KMS-11 (cell line): ENCODE measurements around the gene YWHAQ.
A peak's percentile ranks its signal among the peaks of the same experiment; 100 is the strongest.

Source experiments
- H2AFZ ChIP-seq: fragments of 200-600 bp; sonication (generic); 2 replicates; pipeline ENCODE4 v1.6.1; 2016; ENCODE audit warnings: antibody characterized with exemption, mixed run types, low read depth
- H3K27ac ChIP-seq: fragments of 200-600 bp; sonication (generic); 2 replicates; pipeline ENCODE4 v1.6.1; 2016; ENCODE audit warnings: mild to moderate bottlenecking, mixed run types
- H3K27me3 ChIP-seq: fragments of 200-600 bp; sonication (generic); 2 replicates; pipeline ENCODE4 v1.6.1; 2017; ENCODE audit warnings: mild to moderate bottlenecking, low read depth, mixed run types, moderate library complexity; ENCODE audit not compliant: insufficient read depth
- H3K36me3 ChIP-seq: fragments of 200-600 bp; sonication (generic); 2 replicates; pipeline ENCODE4 v1.6.1; 2017; ENCODE audit warnings: mild to moderate bottlenecking, mixed run types; ENCODE audit not compliant: insufficient read depth
- H3K4me1 ChIP-seq: fragments of 200-600 bp; sonication (generic); 2 replicates; pipeline ENCODE4 v1.6.1; 2016; ENCODE audit warnings: mild to moderate bottlenecking, low read depth, mixed run types; ENCODE audit not compliant: poor library complexity, severe bottlenecking
- H3K4me2 ChIP-seq: fragments of 200-600 bp; sonication (generic); 2 replicates; pipeline ENCODE4 v1.7.0; 2016; ENCODE audit warnings: mild to moderate bottlenecking, mixed run types
- H3K4me3 ChIP-seq: fragments of 200-600 bp; sonication (generic); IDR thresholded peaks from 2 replicates; pipeline ENCODE4 v1.6.1; 2017; ENCODE audit warnings: low read depth, low read length, mixed read lengths; ENCODE audit not compliant: insufficient read depth
- H3K79me2 ChIP-seq: fragments of 200-600 bp; sonication (generic); 2 replicates; pipeline ENCODE4 v1.6.1; 2016; ENCODE audit warnings: low read depth, mixed run types; ENCODE audit not compliant: insufficient read depth
- H3K9ac ChIP-seq: fragments of 200-600 bp; sonication (generic); 2 replicates; pipeline ENCODE4 v1.6.1; 2016; ENCODE audit warnings: mild to moderate bottlenecking, mixed run types
- H4K20me1 ChIP-seq: fragments of 200-600 bp; sonication (generic); 2 replicates; pipeline ENCODE4 v1.6.1; 2016; ENCODE audit warnings: mild to moderate bottlenecking, mixed run types; ENCODE audit not compliant: insufficient read depth
- TF ChIP-seq, protein P1 (sequence below): fragments of 200-600 bp; sonication (generic); conservative IDR thresholded peaks from 2 replicates; pipeline ENCODE4 v1.6.1; 2017; ENCODE audit warnings: low read depth, mild to moderate bottlenecking, antibody characterized with exemption, low read length, moderate library complexity, mixed read lengths

YWHAQ gene

DNA sequence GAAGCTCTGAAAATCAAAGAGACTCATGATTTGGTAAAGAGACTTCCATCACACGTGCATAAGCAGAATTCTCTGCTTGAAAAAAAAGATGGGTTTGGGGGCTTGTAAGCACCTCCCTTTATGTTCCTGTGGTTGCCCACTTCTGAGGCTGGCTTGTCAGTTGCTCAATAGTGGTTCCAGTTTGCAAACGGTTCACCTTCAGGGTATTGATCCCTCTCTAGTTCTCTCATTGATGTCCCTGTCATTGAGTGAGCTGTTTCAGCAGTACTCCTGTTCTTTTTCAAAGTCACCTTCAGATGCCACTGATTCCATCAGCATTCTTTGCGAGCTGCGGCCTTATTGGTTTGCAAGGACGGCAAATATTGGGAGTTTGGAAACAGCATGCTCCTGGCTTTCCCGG lies 17.1 kb upstream of the YWHAQ start:
- TF ChIP-seq, protein P1, sequence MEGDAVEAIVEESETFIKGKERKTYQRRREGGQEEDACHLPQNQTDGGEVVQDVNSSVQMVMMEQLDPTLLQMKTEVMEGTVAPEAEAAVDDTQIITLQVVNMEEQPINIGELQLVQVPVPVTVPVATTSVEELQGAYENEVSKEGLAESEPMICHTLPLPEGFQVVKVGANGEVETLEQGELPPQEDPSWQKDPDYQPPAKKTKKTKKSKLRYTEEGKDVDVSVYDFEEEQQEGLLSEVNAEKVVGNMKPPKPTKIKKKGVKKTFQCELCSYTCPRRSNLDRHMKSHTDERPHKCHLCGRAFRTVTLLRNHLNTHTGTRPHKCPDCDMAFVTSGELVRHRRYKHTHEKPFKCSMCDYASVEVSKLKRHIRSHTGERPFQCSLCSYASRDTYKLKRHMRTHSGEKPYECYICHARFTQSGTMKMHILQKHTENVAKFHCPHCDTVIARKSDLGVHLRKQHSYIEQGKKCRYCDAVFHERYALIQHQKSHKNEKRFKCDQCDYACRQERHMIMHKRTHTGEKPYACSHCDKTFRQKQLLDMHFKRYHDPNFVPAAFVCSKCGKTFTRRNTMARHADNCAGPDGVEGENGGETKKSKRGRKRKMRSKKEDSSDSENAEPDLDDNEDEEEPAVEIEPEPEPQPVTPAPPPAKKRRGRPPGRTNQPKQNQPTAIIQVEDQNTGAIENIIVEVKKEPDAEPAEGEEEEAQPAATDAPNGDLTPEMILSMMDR, result no peak
- Histone ChIP-seq H3K4me3 (no peak overlapping the region), H3K36me3 (no peaks in the 10 kb centered on the region), H3K27me3 (no peaks in the 10 kb centered on the region), H3K27ac (no peak overlapping the region; the same call in 1 of the 2 replicates), H3K9ac (no peak overlapping the region), H2AFZ (no peak overlapping the region), H3K4me2 (peak overlapping the region; percentile 47; the same call in 1 of the 2 replicates), H3K79me2 (no peaks in the 10 kb centered on the region), H4K20me1 (no peaks in the 10 kb centered on the region), H3K4me1 (peaks cover 37% of the 10 kb centered on the region)

DNA sequence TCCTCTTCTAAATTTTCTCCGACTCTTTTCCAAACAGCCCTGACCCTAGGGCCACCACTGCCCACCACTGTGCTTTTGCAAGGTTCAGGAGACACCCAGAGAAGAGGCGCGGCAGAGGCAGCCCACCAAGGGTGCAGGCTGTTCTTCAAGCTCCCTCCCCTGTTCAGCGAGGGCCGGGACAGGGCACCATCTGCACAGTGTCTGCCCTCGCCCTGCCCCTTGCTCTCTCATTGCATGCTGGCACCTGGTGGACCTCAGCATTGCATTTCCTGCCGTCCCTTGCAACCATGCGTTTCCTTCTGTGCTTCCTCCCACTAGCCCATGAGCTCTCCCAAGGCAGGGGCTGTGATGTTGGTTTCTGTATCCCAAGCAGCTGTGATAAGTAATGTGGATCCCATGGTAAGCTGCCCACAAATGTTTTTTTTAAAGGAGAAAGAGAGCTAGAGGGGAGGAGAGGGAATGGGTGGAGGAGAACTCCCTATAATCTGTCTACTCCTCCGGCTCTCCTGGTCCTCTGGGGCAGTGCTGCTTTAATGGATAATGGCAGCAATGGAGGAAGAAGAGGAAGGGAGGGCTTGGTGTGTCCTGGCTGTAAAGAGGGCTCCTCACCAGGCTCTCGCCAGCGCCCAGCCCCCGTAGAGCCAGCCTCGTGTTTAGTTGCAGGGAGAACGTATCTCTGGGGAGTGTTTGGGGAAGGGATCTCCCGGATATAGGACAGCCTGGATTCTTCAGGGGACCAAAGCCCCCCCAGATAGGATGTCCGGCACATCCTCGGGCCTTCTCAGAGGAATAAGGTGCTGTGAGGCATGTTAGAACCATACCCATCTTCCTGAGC lies 15.6 kb upstream of the YWHAQ start:
- Histone ChIP-seq H3K4me1 (peaks cover 44% of the 10 kb centered on the region), H3K27ac (no peak overlapping the region), H3K79me2 (no peaks in the 10 kb centered on the region), H3K27me3 (no peaks in the 10 kb centered on the region), H3K4me3 (no peak overlapping the region), H3K4me2 (no peak overlapping the region), H3K36me3 (no peaks in the 10 kb centered on the region), H4K20me1 (no peaks in the 10 kb centered on the region), H2AFZ (no peak overlapping the region), H3K9ac (no peak overlapping the region)
- TF ChIP-seq, protein P1, result no peak

DNA sequence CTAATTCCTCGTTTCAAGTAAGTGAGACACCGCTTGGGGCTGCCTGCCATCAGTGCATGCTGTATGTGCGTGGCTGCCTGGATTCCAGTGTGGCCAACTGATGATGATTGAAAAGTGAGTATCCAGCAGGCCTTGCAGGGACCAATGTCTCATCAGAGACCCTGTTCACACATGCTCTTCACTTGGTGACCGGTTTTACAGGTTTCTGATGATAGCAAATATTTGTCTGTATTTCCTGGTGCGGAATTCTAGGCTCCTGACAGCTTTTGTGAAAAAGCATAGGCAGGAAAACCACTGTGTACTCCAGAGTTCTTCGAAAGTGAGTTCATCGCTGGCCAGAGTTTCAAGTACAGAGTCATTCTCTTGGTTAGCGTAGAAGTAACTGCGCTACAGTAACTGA lies 13.8 kb upstream of the YWHAQ start:
- Histone ChIP-seq H3K27ac (no peak overlapping the region), H4K20me1 (no peaks in the 10 kb centered on the region), H3K4me1 (peaks cover 46% of the 10 kb centered on the region), H3K9ac (no peak overlapping the region), H2AFZ (no peak overlapping the region), H3K4me3 (no peak overlapping the region), H3K4me2 (no peak overlapping the region), H3K36me3 (no peaks in the 10 kb centered on the region), H3K27me3 (no peaks in the 10 kb centered on the region), H3K79me2 (no peaks in the 10 kb centered on the region)
- TF ChIP-seq, protein P1, result no peak

DNA sequence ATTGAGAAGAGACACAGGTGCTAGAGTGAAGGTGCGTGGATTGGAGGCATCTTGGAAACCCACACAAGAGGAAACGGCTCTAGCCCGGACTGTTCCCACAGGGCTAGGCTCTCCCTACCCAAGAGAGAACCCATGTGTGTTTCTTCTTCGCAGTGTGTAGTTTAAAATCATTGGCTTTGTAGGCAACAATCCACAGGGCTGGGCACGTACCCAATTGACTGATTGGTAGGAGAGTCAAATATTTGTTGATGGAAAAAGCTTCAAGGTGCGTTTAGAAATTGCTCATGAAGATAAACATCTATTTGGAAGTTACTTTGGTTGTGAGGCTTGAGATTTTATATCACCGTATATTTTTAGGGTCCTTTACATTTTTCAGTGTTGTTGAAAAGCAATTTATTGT lies 13.2 kb upstream of the YWHAQ start:
- Histone ChIP-seq H3K27me3 (no peaks in the 10 kb centered on the region), H3K9ac (no peak overlapping the region), H3K79me2 (no peaks in the 10 kb centered on the region), H3K27ac (no peak overlapping the region), H3K4me1 (peaks cover 40% of the 10 kb centered on the region), H3K4me3 (no peak overlapping the region), H4K20me1 (no peaks in the 10 kb centered on the region), H3K36me3 (no peaks in the 10 kb centered on the region), H2AFZ (no peak overlapping the region), H3K4me2 (no peak overlapping the region)
- TF ChIP-seq, protein P1, result no peak
